Testis (tissue), 2 donors: ENCODE results near the gene XXYLT1.

ENCODE experiments used
- POLR2A ChIP-seq: fragments of 450-650 bp; IDR thresholded peaks from one replicate; pipeline ENCODE4 v1.6.1; 2017; ENCODE audit warnings: antibody characterized with exemption, mild to moderate bottlenecking, moderate library complexity
- TF ChIP-seq, protein P1 (sequence below), 3 experiments: fragments of 450-650 bp in 2 of 3; fragments of 200-600 bp in 1 of 3; sonication (generic) in 1 of 3; IDR thresholded peaks; one replicate each; pipeline ENCODE4 v1.5.1; 2016 to 2019; ENCODE audit warnings: antibody characterized with exemption in 3 of 3, mild to moderate bottlenecking in 2 of 3, moderate library complexity in 1 of 3

DNA sequence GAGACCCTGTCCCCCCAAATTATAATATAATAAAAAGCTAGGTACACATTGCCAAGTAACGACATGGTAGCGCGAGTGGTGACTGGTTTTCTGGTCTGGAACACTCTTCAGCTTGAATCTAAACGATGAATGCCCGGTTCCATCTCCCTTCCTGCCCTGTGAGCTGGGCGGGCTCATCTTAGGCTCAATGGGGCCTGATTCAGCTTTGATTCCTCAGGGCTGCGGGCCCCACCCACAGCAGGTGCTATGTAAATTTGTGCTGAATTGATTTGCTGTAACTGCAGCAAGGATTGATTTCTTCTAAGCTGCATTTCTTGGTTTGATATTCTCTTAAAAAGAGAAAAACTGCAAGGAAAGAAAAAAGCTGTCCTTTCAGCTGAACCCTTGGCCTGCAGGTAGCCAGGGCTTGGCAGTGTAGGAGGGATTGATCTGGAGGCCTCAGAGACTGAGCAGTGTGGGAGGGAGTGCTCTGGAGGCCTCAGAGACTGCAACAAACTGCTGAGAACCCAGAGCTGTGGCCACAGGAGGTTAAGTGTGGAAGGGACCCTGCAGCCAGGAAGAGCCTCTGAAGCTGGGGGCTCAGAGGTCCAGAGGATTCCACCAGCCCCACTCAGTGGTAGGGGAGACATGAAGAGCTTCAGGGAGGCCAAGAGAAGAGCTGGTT, 231.6 kb downstream of the XXYLT1 start:
- TF ChIP-seq, protein P1, sequence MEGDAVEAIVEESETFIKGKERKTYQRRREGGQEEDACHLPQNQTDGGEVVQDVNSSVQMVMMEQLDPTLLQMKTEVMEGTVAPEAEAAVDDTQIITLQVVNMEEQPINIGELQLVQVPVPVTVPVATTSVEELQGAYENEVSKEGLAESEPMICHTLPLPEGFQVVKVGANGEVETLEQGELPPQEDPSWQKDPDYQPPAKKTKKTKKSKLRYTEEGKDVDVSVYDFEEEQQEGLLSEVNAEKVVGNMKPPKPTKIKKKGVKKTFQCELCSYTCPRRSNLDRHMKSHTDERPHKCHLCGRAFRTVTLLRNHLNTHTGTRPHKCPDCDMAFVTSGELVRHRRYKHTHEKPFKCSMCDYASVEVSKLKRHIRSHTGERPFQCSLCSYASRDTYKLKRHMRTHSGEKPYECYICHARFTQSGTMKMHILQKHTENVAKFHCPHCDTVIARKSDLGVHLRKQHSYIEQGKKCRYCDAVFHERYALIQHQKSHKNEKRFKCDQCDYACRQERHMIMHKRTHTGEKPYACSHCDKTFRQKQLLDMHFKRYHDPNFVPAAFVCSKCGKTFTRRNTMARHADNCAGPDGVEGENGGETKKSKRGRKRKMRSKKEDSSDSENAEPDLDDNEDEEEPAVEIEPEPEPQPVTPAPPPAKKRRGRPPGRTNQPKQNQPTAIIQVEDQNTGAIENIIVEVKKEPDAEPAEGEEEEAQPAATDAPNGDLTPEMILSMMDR (IDR thresholded peaks at IDR 0.05): no peak
- no peak for TF ChIP-seq POLR2A
